H9 (cell line): ENCODE results near the gene PARP1. TPM values are rescaled to one million over a fixed set of nuclear protein-coding genes. Genes with fewer than 3 reads are reported as not detected.

Source experiments
- DNase-seq: peaks from one replicate; pipeline ENCODE4 v3.0.0-alpha.2; 2017
- H2AFZ ChIP-seq: one replicate; pipeline ENCODE4 v1.6.1; 2013; ENCODE audit warnings: mild to moderate bottlenecking, low read length, control low read depth, moderate library complexity
- H2AK5ac ChIP-seq: 2 replicates; pipeline ENCODE4 v1.6.1; 2013; ENCODE audit warnings: low read length, control low read depth, mixed read lengths; ENCODE audit not compliant: insufficient read length
- H2BK120ac ChIP-seq: one replicate; pipeline ENCODE4 v1.6.1; 2013; ENCODE audit warnings: low read depth, mild to moderate bottlenecking, low read length, control low read depth, inconsistent platforms; ENCODE audit not compliant: poor library complexity, severe bottlenecking
- H2BK12ac ChIP-seq: 2 replicates; pipeline ENCODE4 v1.6.1; 2013; ENCODE audit warnings: low read length, control low read depth, mixed read lengths, low read depth; ENCODE audit not compliant: insufficient read length
- H2BK15ac ChIP-seq: 2 replicates; pipeline ENCODE4 v1.6.1; 2013; ENCODE audit warnings: low read depth, low read length, control low read depth
- H2BK20ac ChIP-seq: one replicate; pipeline ENCODE4 v1.6.1; 2013; ENCODE audit warnings: low read depth, mild to moderate bottlenecking, low read length, control low read depth, inconsistent platforms; ENCODE audit not compliant: poor library complexity, severe bottlenecking
- H2BK5ac ChIP-seq: 2 replicates; pipeline ENCODE4 v1.6.1; 2013; ENCODE audit warnings: low read length, control low read depth, mixed read lengths; ENCODE audit not compliant: insufficient read length
- H3K14ac ChIP-seq: 2 replicates; pipeline ENCODE4 v1.6.1; 2013; ENCODE audit warnings: low read length, control low read depth; ENCODE audit not compliant: insufficient read depth
- H3K18ac ChIP-seq: 2 replicates; pipeline ENCODE4 v1.6.1; 2013; ENCODE audit warnings: low read depth, mild to moderate bottlenecking, mixed read lengths, low read length, control low read depth; ENCODE audit not compliant: insufficient read length
- H3K23ac ChIP-seq: 2 replicates; pipeline ENCODE4 v1.6.1; 2013; ENCODE audit warnings: low read length, control low read depth, mixed read lengths, low read depth; ENCODE audit not compliant: insufficient read length
- H3K23me2 ChIP-seq: 2 replicates; pipeline ENCODE4 v1.6.1; 2013; ENCODE audit warnings: low read depth, mild to moderate bottlenecking, mixed read lengths, low read length, control low read depth; ENCODE audit not compliant: insufficient read length, poor library complexity, severe bottlenecking
- H3K27ac ChIP-seq: 2 replicates; pipeline ENCODE4 v1.5.1; 2013; ENCODE audit warnings: low read length, control low read depth, mixed read lengths, low read depth; ENCODE audit not compliant: insufficient read length
- H3K27me3 ChIP-seq: 2 replicates; pipeline ENCODE4 v1.6.1; 2013; ENCODE audit warnings: low read length, control low read depth, inconsistent platforms; ENCODE audit not compliant: insufficient read depth
- H3K4ac ChIP-seq: 2 replicates; pipeline ENCODE4 v1.6.1; 2013; ENCODE audit warnings: low read depth, mild to moderate bottlenecking, control low read depth, inconsistent platforms, low read length, moderate library complexity
- H3K4me1 ChIP-seq: 2 replicates; pipeline ENCODE4 v1.6.1; 2013; ENCODE audit warnings: low read length, control low read depth, inconsistent platforms; ENCODE audit not compliant: insufficient read depth
- H3K4me2 ChIP-seq: 2 replicates; pipeline ENCODE4 v1.6.1; 2013; ENCODE audit warnings: low read length, control low read depth, mixed read lengths; ENCODE audit not compliant: insufficient read length, insufficient read depth
- H3K56ac ChIP-seq: 2 replicates; pipeline ENCODE4 v1.6.1; 2013; ENCODE audit warnings: low read depth, mild to moderate bottlenecking, mixed read lengths, low read length, control low read depth; ENCODE audit not compliant: insufficient read length
- H3K79me1 ChIP-seq: 2 replicates; pipeline ENCODE4 v1.6.1; 2013; ENCODE audit warnings: low read depth, mild to moderate bottlenecking, moderate library complexity, low read length, control low read depth, inconsistent platforms; ENCODE audit not compliant: insufficient read depth, poor library complexity, severe bottlenecking
- H3K79me2 ChIP-seq: 2 replicates; pipeline ENCODE4 v1.6.1; 2013; ENCODE audit warnings: low read length, control low read depth, inconsistent platforms; ENCODE audit not compliant: insufficient read depth
- H3K9ac ChIP-seq: 2 replicates; pipeline ENCODE4 v1.6.1; 2013; ENCODE audit warnings: low read length, control low read depth, mixed read lengths; ENCODE audit not compliant: insufficient read length; ENCODE audit errors: extremely low read depth
- H3K9me3 ChIP-seq: one replicate; pipeline ENCODE4 v1.6.1; 2013; ENCODE audit warnings: low read depth, low read length, inconsistent platforms; ENCODE audit not compliant: control insufficient read depth
- H3T11ph ChIP-seq: one replicate; pipeline ENCODE4 v1.6.1; 2013; ENCODE audit warnings: mild to moderate bottlenecking, low read length, control low read depth, inconsistent platforms
- H4K20me1 ChIP-seq: one replicate; pipeline ENCODE4 v1.6.1; 2013; ENCODE audit not compliant: control insufficient read depth, insufficient read length, insufficient read depth
- H4K5ac ChIP-seq: 2 replicates; pipeline ENCODE4 v1.6.1; 2013; ENCODE audit warnings: low read depth, mild to moderate bottlenecking, mixed read lengths, low read length, control low read depth; ENCODE audit not compliant: insufficient read length
- H4K8ac ChIP-seq: replicated peaks from 2 replicates; pipeline ENCODE4 v1.6.1; 2013; ENCODE audit warnings: low read length, control low read depth, mixed read lengths, low read depth; ENCODE audit not compliant: insufficient read length
- H4K91ac ChIP-seq: 2 replicates; pipeline ENCODE4 v1.6.1; 2013; ENCODE audit warnings: low read depth, mild to moderate bottlenecking, moderate library complexity, mixed read lengths, low read length, control low read depth; ENCODE audit not compliant: insufficient read length
- H3K27ac Mint-ChIP-seq, 3 experiments: 2 replicates in 2 of 3; 3 replicates in 1 of 3; pipeline ENCODE4 v1.8.0; 2020 to 2021; ENCODE audit warnings: mixed read lengths in 3 of 3, mild to moderate bottlenecking in 1 of 3, moderate library complexity in 1 of 3
- H3K27me3 Mint-ChIP-seq: 2 replicates; pipeline ENCODE4 v1.8.0; 2021; ENCODE audit warnings: low read depth, mild to moderate bottlenecking, moderate library complexity, mixed read lengths
- H3K36me3 Mint-ChIP-seq, 3 experiments: 2 replicates in 2 of 3; 3 replicates in 1 of 3; pipeline ENCODE4 v1.8.0; 2020 to 2021; ENCODE audit warnings: low read depth in 3 of 3, mixed read lengths in 3 of 3; ENCODE audit not compliant: insufficient read depth in 1 of 3
- H3K4me1 Mint-ChIP-seq, 2 experiments: 2 replicates each; pipeline ENCODE4 v1.8.0; 2020; ENCODE audit warnings: mixed read lengths in 2 of 2
- H3K4me3 Mint-ChIP-seq, 2 experiments: 2 replicates in 1 of 2; 3 replicates in 1 of 2; pipeline ENCODE4 v1.8.0; 2020 to 2021; ENCODE audit warnings: mild to moderate bottlenecking in 2 of 2, mixed read lengths in 2 of 2, moderate library complexity in 1 of 2
- H3K9me3 Mint-ChIP-seq, 2 experiments: 2 replicates in 1 of 2; 3 replicates in 1 of 2; pipeline ENCODE4 v1.8.0; 2020; ENCODE audit warnings: mild to moderate bottlenecking in 2 of 2, mixed read lengths in 2 of 2, moderate library complexity in 1 of 2
- WGBS: extraction: QIAGEN DNeasy Blood & Tissue Kit; methylation state at CpG from one replicate; pipeline ENCODE4 v1.1.7; 2013; ENCODE audit warnings: missing lambda C conversion rate, low lambda C conversion rate, mixed read lengths; ENCODE audit not compliant: insufficient read length; ENCODE audit errors: extremely low coverage; 5-methylcytosine and 5-hydroxymethylcytosine counted together
- total RNA-seq: library from RNA; stranded (reverse); gene quantifications from 2 replicates; pipeline ENCODE4 v1.2.1, GENCODE V29; 2021
- TF ChIP-seq, protein P1 (sequence below): fragments of 200-600 bp; sonication (generic); conservative IDR thresholded peaks from 3 replicates; pipeline ENCODE4 v1.8.0; 2021; ENCODE audit warnings: antibody characterized with exemption, mild to moderate bottlenecking

The PARP1 gene
- total RNA-seq, 1 experiment from 2014 or later = 337 TPM

DNA sequence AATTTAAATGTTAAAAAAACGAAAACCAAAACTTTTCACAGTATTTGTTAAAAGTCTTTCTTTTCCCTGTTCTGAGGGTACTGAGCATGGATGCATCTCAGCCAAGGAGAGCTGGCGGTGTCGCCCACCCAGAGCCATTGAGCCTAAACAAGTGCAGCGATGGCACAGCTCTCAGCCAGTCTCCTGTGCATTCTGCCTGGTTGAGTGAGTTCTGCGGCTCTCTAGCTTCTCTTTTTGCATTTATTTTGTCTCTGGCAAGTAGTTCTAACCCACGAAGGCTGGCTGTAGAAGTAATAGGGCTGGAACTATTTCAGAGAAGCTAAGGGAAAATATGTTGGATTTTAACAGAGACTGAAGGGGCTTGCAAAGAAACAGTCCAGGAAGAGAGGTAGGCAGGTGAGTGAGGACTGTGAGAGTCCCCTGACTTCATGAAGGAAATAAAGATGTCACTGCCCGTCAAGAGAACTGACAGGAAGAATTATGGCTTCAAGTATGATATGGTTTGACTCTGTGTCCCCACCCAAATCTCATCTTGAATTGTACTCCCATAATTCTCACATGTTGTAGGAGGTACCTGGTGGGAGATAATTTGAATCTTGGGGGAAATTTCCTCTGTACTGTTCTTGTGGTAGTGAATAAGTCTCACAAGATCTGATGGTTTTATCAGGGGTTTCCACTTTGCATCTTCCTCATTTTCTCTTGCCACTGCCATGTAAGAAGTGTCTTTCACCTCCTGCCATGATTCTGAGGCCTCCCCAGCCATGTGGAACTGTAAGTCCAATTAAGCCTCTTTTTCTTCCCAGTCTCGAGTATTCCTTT is 63.2 kb downstream of the PARP1 start:
- no peaks in the 10 kb centered on the region for H3K4me1 ChIP-seq
- H2BK20ac ChIP-seq = no peak overlapping the region
- no peak for DNase-seq
- H3K4me2 ChIP-seq = no peak overlapping the region
- no peak overlapping the region for H3K56ac ChIP-seq
- H3K9ac ChIP-seq = no peak overlapping the region
- no peak overlapping the region for H3K18ac ChIP-seq
- no peaks in the 10 kb centered on the region for H3K23me2 ChIP-seq
- H4K20me1 ChIP-seq = no peaks in the 10 kb centered on the region
- no peak overlapping the region for H4K91ac ChIP-seq
- Mint-ChIP-seq H3K4me1 (no peaks in the 10 kb centered on the region), H3K4me3 (no peak overlapping the region), H3K36me3 (peaks cover 4 to 16% (median 8%) of the 10 kb centered on the region in 3 experiments; a peak in 3 of 7 replicates), H3K27ac (no peak overlapping the region), H3K9me3 (peaks cover 23 to 25% of the 10 kb centered on the region in 2 experiments), H3K27me3 (peaks cover 7% of the 10 kb centered on the region)
- H2BK15ac ChIP-seq = no peak overlapping the region
- no peaks in the 10 kb centered on the region for H3K79me2 ChIP-seq
- no peak overlapping the region for H3T11ph ChIP-seq
- H3K9me3 ChIP-seq = no peaks in the 10 kb centered on the region
- H3K79me1 ChIP-seq = no peaks in the 10 kb centered on the region
- WGBS = no CpG with 5 or more reads among the region's 8 CpGs
- TF ChIP-seq, protein P1, sequence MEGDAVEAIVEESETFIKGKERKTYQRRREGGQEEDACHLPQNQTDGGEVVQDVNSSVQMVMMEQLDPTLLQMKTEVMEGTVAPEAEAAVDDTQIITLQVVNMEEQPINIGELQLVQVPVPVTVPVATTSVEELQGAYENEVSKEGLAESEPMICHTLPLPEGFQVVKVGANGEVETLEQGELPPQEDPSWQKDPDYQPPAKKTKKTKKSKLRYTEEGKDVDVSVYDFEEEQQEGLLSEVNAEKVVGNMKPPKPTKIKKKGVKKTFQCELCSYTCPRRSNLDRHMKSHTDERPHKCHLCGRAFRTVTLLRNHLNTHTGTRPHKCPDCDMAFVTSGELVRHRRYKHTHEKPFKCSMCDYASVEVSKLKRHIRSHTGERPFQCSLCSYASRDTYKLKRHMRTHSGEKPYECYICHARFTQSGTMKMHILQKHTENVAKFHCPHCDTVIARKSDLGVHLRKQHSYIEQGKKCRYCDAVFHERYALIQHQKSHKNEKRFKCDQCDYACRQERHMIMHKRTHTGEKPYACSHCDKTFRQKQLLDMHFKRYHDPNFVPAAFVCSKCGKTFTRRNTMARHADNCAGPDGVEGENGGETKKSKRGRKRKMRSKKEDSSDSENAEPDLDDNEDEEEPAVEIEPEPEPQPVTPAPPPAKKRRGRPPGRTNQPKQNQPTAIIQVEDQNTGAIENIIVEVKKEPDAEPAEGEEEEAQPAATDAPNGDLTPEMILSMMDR = no peak
- no peak overlapping the region for H4K5ac ChIP-seq
- H3K4ac ChIP-seq = no peak overlapping the region
- H4K8ac ChIP-seq = no peak overlapping the region
- no peak overlapping the region for H3K14ac ChIP-seq
- no peak overlapping the region for H2AFZ ChIP-seq
- H3K27me3 ChIP-seq = no peaks in the 10 kb centered on the region
- no peak overlapping the region for H2BK5ac ChIP-seq
- no peak overlapping the region for H3K27ac ChIP-seq
- H2AK5ac ChIP-seq = no peak overlapping the region
- no peak overlapping the region for H2BK120ac ChIP-seq
- H3K23ac ChIP-seq = no peak overlapping the region
- no peak overlapping the region for H2BK12ac ChIP-seq
